ENCODE results near the gene SLC46A3. TPM values are rescaled to one million over a fixed set of nuclear protein-coding genes. Genes with fewer than 3 reads are reported as not detected.

SLC46A3 gene
- total and polyA plus RNA-seq, 2 of the 13 experiments (the other 11 are each of a cell fraction or from before 2014, with no cell fraction given): not detected

DNA sequence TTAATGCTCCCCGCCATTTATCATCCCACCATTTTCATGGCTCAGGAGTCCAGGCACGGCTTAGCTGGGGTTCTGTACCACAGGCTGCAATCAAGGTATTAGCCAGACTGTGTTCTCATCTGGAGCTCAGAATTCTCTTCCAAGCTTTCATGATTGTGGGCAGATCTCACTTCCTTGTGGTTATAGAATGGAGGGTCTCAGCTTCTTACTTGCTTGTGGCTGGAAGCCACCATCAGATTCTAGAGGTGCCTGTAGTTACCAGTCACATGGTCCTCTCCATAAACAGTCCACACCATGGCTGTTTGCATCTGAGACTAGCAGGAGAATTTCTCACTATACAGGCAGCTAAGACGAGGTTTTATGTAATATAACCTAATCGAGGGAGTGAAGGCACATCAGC is 45.1 kb upstream of the SLC46A3 start (continued):
- TF ChIP-seq, protein P1, sequence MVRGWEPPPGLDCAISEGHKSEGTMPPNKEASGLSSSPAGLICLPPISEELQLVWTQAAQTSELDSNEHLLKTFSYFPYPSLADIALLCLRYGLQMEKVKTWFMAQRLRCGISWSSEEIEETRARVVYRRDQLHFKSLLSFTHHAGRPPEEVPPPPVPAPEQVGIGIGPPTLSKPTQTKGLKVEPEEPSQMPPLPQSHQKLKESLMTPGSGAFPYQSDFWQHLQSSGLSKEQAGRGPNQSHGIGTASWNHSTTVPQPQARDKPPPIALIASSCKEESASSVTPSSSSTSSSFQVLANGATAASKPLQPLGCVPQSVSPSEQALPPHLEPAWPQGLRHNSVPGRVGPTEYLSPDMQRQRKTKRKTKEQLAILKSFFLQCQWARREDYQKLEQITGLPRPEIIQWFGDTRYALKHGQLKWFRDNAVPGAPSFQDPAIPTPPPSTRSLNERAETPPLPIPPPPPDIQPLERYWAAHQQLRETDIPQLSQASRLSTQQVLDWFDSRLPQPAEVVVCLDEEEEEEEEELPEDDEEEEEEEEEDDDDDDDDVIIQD (CRISPR knock-in tag; IDR thresholded peaks at IDR 0.05; ENCODE audit: low read depth): no peak
- TF ChIP-seq ZNF761 (CRISPR knock-in tag; conservative IDR thresholded peaks at IDR 0.05): no peak
- TF ChIP-seq ZNF749 (CRISPR knock-in tag; IDR thresholded peaks at IDR 0.05; ENCODE audit: borderline replicate concordance): no peak
- no peak for TF ChIP-seq KDM2A (CRISPR knock-in tag; IDR thresholded peaks at IDR 0.05; ENCODE audit: borderline replicate concordance, low read depth)
- TF ChIP-seq ATF7-NPFF (CRISPR knock-in tag; IDR thresholded peaks at IDR 0.05; ENCODE audit: low read depth): no peak
- TF ChIP-seq RARG (CRISPR knock-in tag; IDR thresholded peaks at IDR 0.05; ENCODE audit: low read depth): no peak
- TF ChIP-seq KAT7 (CRISPR knock-in tag; IDR thresholded peaks at IDR 0.05; ENCODE audit: borderline replicate concordance): no peak
- no peak for TF ChIP-seq HNF1B (CRISPR knock-in tag; IDR thresholded peaks at IDR 0.05)
- TF ChIP-seq ZSCAN31 (CRISPR knock-in tag; IDR thresholded peaks at IDR 0.05; ENCODE audit: low read depth): no peak
- TF ChIP-seq, protein P2, sequence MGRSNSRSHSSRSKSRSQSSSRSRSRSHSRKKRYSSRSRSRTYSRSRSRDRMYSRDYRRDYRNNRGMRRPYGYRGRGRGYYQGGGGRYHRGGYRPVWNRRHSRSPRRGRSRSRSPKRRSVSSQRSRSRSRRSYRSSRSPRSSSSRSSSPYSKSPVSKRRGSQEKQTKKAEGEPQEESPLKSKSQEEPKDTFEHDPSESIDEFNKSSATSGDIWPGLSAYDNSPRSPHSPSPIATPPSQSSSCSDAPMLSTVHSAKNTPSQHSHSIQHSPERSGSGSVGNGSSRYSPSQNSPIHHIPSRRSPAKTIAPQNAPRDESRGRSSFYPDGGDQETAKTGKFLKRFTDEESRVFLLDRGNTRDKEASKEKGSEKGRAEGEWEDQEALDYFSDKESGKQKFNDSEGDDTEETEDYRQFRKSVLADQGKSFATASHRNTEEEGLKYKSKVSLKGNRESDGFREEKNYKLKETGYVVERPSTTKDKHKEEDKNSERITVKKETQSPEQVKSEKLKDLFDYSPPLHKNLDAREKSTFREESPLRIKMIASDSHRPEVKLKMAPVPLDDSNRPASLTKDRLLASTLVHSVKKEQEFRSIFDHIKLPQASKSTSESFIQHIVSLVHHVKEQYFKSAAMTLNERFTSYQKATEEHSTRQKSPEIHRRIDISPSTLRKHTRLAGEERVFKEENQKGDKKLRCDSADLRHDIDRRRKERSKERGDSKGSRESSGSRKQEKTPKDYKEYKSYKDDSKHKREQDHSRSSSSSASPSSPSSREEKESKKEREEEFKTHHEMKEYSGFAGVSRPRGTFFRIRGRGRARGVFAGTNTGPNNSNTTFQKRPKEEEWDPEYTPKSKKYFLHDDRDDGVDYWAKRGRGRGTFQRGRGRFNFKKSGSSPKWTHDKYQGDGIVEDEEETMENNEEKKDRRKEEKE (IDR thresholded peaks at IDR 0.05): no peak
- no peak for TF ChIP-seq SSRP1 (CRISPR knock-in tag; IDR thresholded peaks at IDR 0.05)
- TF ChIP-seq SATB2 (CRISPR knock-in tag; IDR thresholded peaks at IDR 0.05): no peak
